T-cell (primary cell): ENCODE results near the gene C5orf63. TPM values are rescaled to one million over a fixed set of nuclear protein-coding genes. Genes with fewer than 3 reads are reported as not detected.
A peak's percentile ranks its signal among the peaks of the same experiment; 100 is the strongest.

Source experiments
- ATAC-seq, 4 experiments: fragments of 200-7000 bp in 3 of 4; fragments of 150-1000 bp in 1 of 4; cut with Tn5 transposase; replicated peaks in 1 of 4; 1 replicate in 3 of 4; 2 replicates in 1 of 4; pipeline ENCODE4 v1.10.0; 2021; ENCODE audit warnings: moderate library complexity in 3 of 4, mild to moderate bottlenecking in 2 of 4, moderate number of reproducible peaks in 1 of 4
- CTCF ChIA-PET, 2 donors: fragments of 300-600 bp; sonication (Branson Sonifier 250); formaldehyde crosslinking; loops; one replicate each; lab custom pipeline; 2022; ENCODE audit warnings: antibody characterized with exemption in 2 of 2; lab: Charles Lee
- POLR2A ChIA-PET, 2 donors: fragments of 300-600 bp; sonication (Branson Sonifier 250); formaldehyde crosslinking; loops; one replicate each; lab custom pipeline; 2022; ENCODE audit warnings: antibody characterized with exemption in 2 of 2; lab: Charles Lee
- DNase-seq, 35 experiments: peaks; one replicate each; pipeline versions ENCODE4 v3.0.0 to v3.0.0-alpha.2; 2013 to 2023
- H3K27ac ChIP-seq: one replicate; pipeline ENCODE4 v1.5.1; 2013; ENCODE audit warnings: low read length
- H3K27me3 ChIP-seq, 2 experiments: replicated peaks in 1 of 2; 1 replicate in 1 of 2; 2 replicates in 1 of 2; pipeline versions ENCODE4 v1.6.1 to v1.7.0; 2013; ENCODE audit warnings: low read length in 1 of 2, mixed read lengths in 1 of 2; ENCODE audit not compliant: control insufficient read depth in 2 of 2, insufficient read depth in 2 of 2; ENCODE audit errors: extremely low read depth in 1 of 2
- H3K36me3 ChIP-seq, 2 donors: 1 replicate in 1 of 2; 2 replicates in 1 of 2; pipeline versions ENCODE4 v1.6.1 to v1.7.0; 2013; ENCODE audit warnings: low read length in 1 of 2; ENCODE audit not compliant: control insufficient read depth in 2 of 2, insufficient read depth in 1 of 2; ENCODE audit errors: extremely low read depth in 1 of 2
- H3K4me1 ChIP-seq, 2 experiments: 1 replicate in 1 of 2; 2 replicates in 1 of 2; pipeline versions ENCODE4 v1.6.1 to v1.7.0; 2013; ENCODE audit warnings: low read length in 2 of 2, mixed read lengths in 1 of 2; ENCODE audit not compliant: insufficient read depth in 2 of 2, control insufficient read depth in 1 of 2; ENCODE audit errors: extremely low read depth in 1 of 2
- H3K4me3 ChIP-seq, 2 donors: 1 replicate in 1 of 2; 2 replicates in 1 of 2; pipeline versions ENCODE4 v1.5.1 to v1.7.0; 2013; ENCODE audit warnings: mild to moderate bottlenecking in 2 of 2, low read length in 1 of 2, moderate library complexity in 1 of 2; ENCODE audit not compliant: control insufficient read depth in 1 of 2; ENCODE audit errors: extremely low read depth in 1 of 2
- H3K9me3 ChIP-seq: 2 replicates; pipeline ENCODE4 v1.7.0; 2013
- H3K27ac Mint-ChIP-seq, 2 donors: one replicate each; pipeline ENCODE4 v1.8.0; 2020 to 2021; ENCODE audit warnings: mild to moderate bottlenecking in 2 of 2, mixed read lengths in 2 of 2
- H3K27me3 Mint-ChIP-seq, 2 donors: one replicate each; pipeline ENCODE4 v1.8.0; 2021 to 2022; ENCODE audit warnings: mixed read lengths in 2 of 2
- H3K36me3 Mint-ChIP-seq: one replicate; pipeline ENCODE4 v1.8.0; 2021; ENCODE audit warnings: mixed read lengths
- H3K4me1 Mint-ChIP-seq, 3 donors: one replicate each; pipeline ENCODE4 v1.8.0; 2020 to 2022; ENCODE audit warnings: mixed read lengths in 3 of 3, mild to moderate bottlenecking in 1 of 3
- H3K4me3 Mint-ChIP-seq, 3 donors: one replicate each; pipeline ENCODE4 v1.8.0; 2020 to 2022; ENCODE audit warnings: mild to moderate bottlenecking in 3 of 3, mixed read lengths in 3 of 3, moderate library complexity in 3 of 3
- H3K9me3 Mint-ChIP-seq, 3 donors: one replicate each; pipeline ENCODE4 v1.8.0; 2020 to 2022; ENCODE audit warnings: mixed read lengths in 3 of 3
- WGBS: methylation state at CpG from one replicate; pipeline ENCODE4 v1.1.5; 2013; ENCODE audit warnings: missing lambda C conversion rate; ENCODE audit not compliant: insufficient coverage; 5-methylcytosine and 5-hydroxymethylcytosine counted together
- total RNA-seq, 35 experiments: library from RNA in 6 of 35; stranded (reverse) in 6 of 35; fragments of 120-200 nt in 1 of 35; gene quantifications; one replicate each; pipeline versions ENCODE4 v1.2.1 to v1.2.4 and lab custom pipeline; 2013 to 2026

Gene C5orf63
- total RNA-seq, 5 donors from 2014 or later (not counting 1 experiment from before 2014, with no cell fraction given) = 7.4 to 13.5 (median 11.5) TPM

- no peak for ATAC-seq
- Histone ChIP-seq H3K36me3 (no peaks in the 10 kb centered on the region), H3K4me3 (no peak overlapping the region), H3K27me3 (no peaks in the 10 kb centered on the region), H3K9me3 (no peaks in the 10 kb centered on the region), H3K4me1 (peaks cover 0 to 3% of the 10 kb centered on the region in 2 experiments), H3K27ac (no peak overlapping the region)
- POLR2A ChIA-PET = no interaction called here
- 80% methylated on average over 1 of the region's 3 CpGs for WGBS
- peaks cover 0 to 4% of the 10 kb centered on the region in 2 donors for H3K27me3 Mint-ChIP-seq
- DNase-seq = no peak
- H3K27ac Mint-ChIP-seq = no peak overlapping the region
- no peaks in the 10 kb centered on the region for H3K36me3 Mint-ChIP-seq
- H3K4me1 Mint-ChIP-seq = peaks cover 0 to 6% (median 6%) of the 10 kb centered on the region in 3 donors
- no peak overlapping the region for H3K4me3 Mint-ChIP-seq
- H3K9me3 Mint-ChIP-seq = no peaks in the 10 kb centered on the region
- CTCF ChIA-PET = no interaction called here
These were observed 24.9 kb upstream of the C5orf63 start for GRCh38 chr5:127098241-127098640.

GRCh38 chr5:127097278-127097677 lies 24.0 kb upstream of the C5orf63 start:
- 96% methylated on average over 2 of the region's 3 CpGs for WGBS
- Mint-ChIP-seq H3K4me1 (peaks cover 0 to 6% (median 6%) of the 10 kb centered on the region in 3 donors), H3K9me3 (no peaks in the 10 kb centered on the region), H3K36me3 (no peaks in the 10 kb centered on the region), H3K27me3 (peaks cover 0 to 4% of the 10 kb centered on the region in 2 donors), H3K4me3 (no peak overlapping the region), H3K27ac (no peak overlapping the region)
- no peaks in the 10 kb centered on the region for H3K27me3 ChIP-seq
- no peaks in the 10 kb centered on the region for H3K36me3 ChIP-seq
- no peak overlapping the region for H3K27ac ChIP-seq
- H3K4me3 ChIP-seq = no peak overlapping the region
- H3K4me1 ChIP-seq = peaks cover 0 to 3% of the 10 kb centered on the region in 2 experiments
- DNase-seq (no peak), ATAC-seq (no peak)
- ChIA-PET POLR2A (no interaction called here), CTCF (interaction anchor here in 1 of 2 donors (0.5 kb wide), 1 partner anchor 59 kb away, joined by 6 read pairs; no protein-coding TSS in a partner anchor)
- no peaks in the 10 kb centered on the region for H3K9me3 ChIP-seq

GRCh38 chr5:127096328-127096993 lies 23.2 kb upstream of the C5orf63 start:
- Mint-ChIP-seq H3K4me1 (peaks cover 0 to 6% (median 6%) of the 10 kb centered on the region in 3 donors), H3K4me3 (no peak overlapping the region), H3K9me3 (no peaks in the 10 kb centered on the region), H3K36me3 (no peaks in the 10 kb centered on the region), H3K27ac (no peak overlapping the region), H3K27me3 (peaks cover 0 to 4% of the 10 kb centered on the region in 2 donors)
- Histone ChIP-seq H3K9me3 (no peaks in the 10 kb centered on the region), H3K27me3 (no peaks in the 10 kb centered on the region), H3K27ac (no peak overlapping the region), H3K4me3 (no peak overlapping the region), H3K36me3 (no peaks in the 10 kb centered on the region), H3K4me1 (peaks cover 0 to 3% of the 10 kb centered on the region in 2 experiments)
- CTCF ChIA-PET = no interaction called here
- POLR2A ChIA-PET = no interaction called here
- no peak for ATAC-seq
- WGBS = 90% methylated on average over 7 of the region's 9 CpGs
- DNase-seq = no peak

GRCh38 chr5:127094161-127094814 lies 21.0 kb upstream of the C5orf63 start:
- no peaks in the 10 kb centered on the region for H3K36me3 Mint-ChIP-seq
- H3K4me1 Mint-ChIP-seq = peaks cover under 1 to 8% (median 7%) of the 10 kb centered on the region in 3 donors
- no peak for DNase-seq
- Histone ChIP-seq H3K4me3 (no peak overlapping the region), H3K27me3 (no peaks in the 10 kb centered on the region), H3K4me1 (peaks cover 0 to 3% of the 10 kb centered on the region in 2 experiments), H3K9me3 (no peaks in the 10 kb centered on the region), H3K27ac (no peak overlapping the region), H3K36me3 (no peaks in the 10 kb centered on the region)
- ChIA-PET CTCF (no interaction called here), POLR2A (no interaction called here)
- H3K27ac Mint-ChIP-seq = no peak overlapping the region
- no peak overlapping the region for H3K4me3 Mint-ChIP-seq
- no peaks in the 10 kb centered on the region for H3K9me3 Mint-ChIP-seq
- 100% methylated on average over 1 of the region's 2 CpGs for WGBS
- no peak for ATAC-seq
- H3K27me3 Mint-ChIP-seq = peaks cover 0 to 4% of the 10 kb centered on the region in 2 donors

GRCh38 chr5:127092690-127093089 lies 19.4 kb upstream of the C5orf63 start:
- peaks cover 0 to 4% of the 10 kb centered on the region in 2 donors for H3K27me3 Mint-ChIP-seq
- no peaks in the 10 kb centered on the region for H3K36me3 ChIP-seq
- DNase-seq = no peak
- no peak overlapping the region for H3K27ac ChIP-seq
- no peak for ATAC-seq
- no peaks in the 10 kb centered on the region for H3K27me3 ChIP-seq
- no peaks in the 10 kb centered on the region for H3K36me3 Mint-ChIP-seq
- no peak overlapping the region for H3K4me3 Mint-ChIP-seq
- H3K9me3 Mint-ChIP-seq = no peaks in the 10 kb centered on the region
- CTCF ChIA-PET = no interaction called here
- no peak overlapping the region for H3K27ac Mint-ChIP-seq
- H3K9me3 ChIP-seq = no peaks in the 10 kb centered on the region
- POLR2A ChIA-PET = no interaction called here
- peaks cover 7 to 17% (median 11%) of the 10 kb centered on the region in 3 donors for H3K4me1 Mint-ChIP-seq
- H3K4me1 ChIP-seq = peaks cover 4% of the 10 kb centered on the region in 2 experiments
- no peak overlapping the region for H3K4me3 ChIP-seq
- WGBS = no CpG with 5 or more reads among the region's 3 CpGs

GRCh38 chr5:127089191-127089590 lies 15.9 kb upstream of the C5orf63 start:
- peaks cover 4% of the 10 kb centered on the region in 2 experiments for H3K4me1 ChIP-seq
- no peak for ATAC-seq
- no peaks in the 10 kb centered on the region for H3K36me3 ChIP-seq
- no peaks in the 10 kb centered on the region for H3K9me3 ChIP-seq
- no peak for DNase-seq
- Mint-ChIP-seq H3K4me3 (no peak overlapping the region), H3K36me3 (no peaks in the 10 kb centered on the region), H3K4me1 (peaks cover 7 to 17% (median 11%) of the 10 kb centered on the region in 3 donors), H3K27me3 (no peaks in the 10 kb centered on the region), H3K9me3 (no peaks in the 10 kb centered on the region), H3K27ac (peak overlapping the region in 1 of 2 donors; percentile 53)
- H3K27me3 ChIP-seq = no peaks in the 10 kb centered on the region
- ChIA-PET POLR2A (no interaction called here), CTCF (no interaction called here)
- no peak overlapping the region for H3K4me3 ChIP-seq
- no peak overlapping the region for H3K27ac ChIP-seq
